Stimulated activated CD4-positive, alpha-beta T cell treated with anti-CD3 and anti-CD28 coated beads, Interleukin-4, amount 100 ng/mL, for 24 hours (primary cell): ENCODE results near the gene MAP4K3.
"Not testable (repeated sequence)": the region's sequence is repeated elsewhere in the genome, so short reads cannot be mapped to it uniquely, and the experiment has no call there.

Experiments
- DNase-seq: peaks from one replicate; pipeline ENCODE4 v3.0.0-alpha.2; 2020

MAP4K3 gene

GRCh38 chr2:39407516-39408296 is 29.4 kb downstream of the MAP4K3 start:
- no peak for DNase-seq

GRCh38 chr2:39405364-39405763 is 31.7 kb downstream of the MAP4K3 start:
- DNase-seq: no peak

GRCh38 chr2:39403311-39403710 is 33.8 kb downstream of the MAP4K3 start:
- DNase-seq: no peak

GRCh38 chr2:39401319-39401718 is 35.8 kb downstream of the MAP4K3 start:
- DNase-seq: no peak

- no peak for DNase-seq
Observed at GRCh38 chr2:39399570-39399969, 37.5 kb downstream of the MAP4K3 start.

GRCh38 chr2:39395313-39395712 is 41.8 kb downstream of the MAP4K3 start:
- DNase-seq: no peak

GRCh38 chr2:39394516-39394961 is 42.5 kb downstream of the MAP4K3 start:
- no peak for DNase-seq

GRCh38 chr2:39392672-39393071 is 44.4 kb downstream of the MAP4K3 start:
- no peak for DNase-seq

- no peak for DNase-seq
Observed at GRCh38 chr2:39390216-39390615, 46.9 kb downstream of the MAP4K3 start.

GRCh38 chr2:39386064-39386463 is 51.0 kb downstream of the MAP4K3 start:
- DNase-seq: no peak

GRCh38 chr2:39385172-39385571 is 51.9 kb downstream of the MAP4K3 start:
- DNase-seq: no peak

- DNase-seq: not testable (repeated sequence)
Observed at GRCh38 chr2:39384071-39384470, 53.0 kb downstream of the MAP4K3 start.

GRCh38 chr2:39383146-39383545 is 53.9 kb downstream of the MAP4K3 start:
- DNase-seq: no peak

- DNase-seq: no peak
Observed at GRCh38 chr2:39381653-39382052, 55.4 kb downstream of the MAP4K3 start.

GRCh38 chr2:39380525-39381150 is 56.4 kb downstream of the MAP4K3 start:
- DNase-seq: no peak

GRCh38 chr2:39379643-39380524 is 57.2 kb downstream of the MAP4K3 start:
- DNase-seq: no peak

GRCh38 chr2:39378968-39379367 is 58.1 kb downstream of the MAP4K3 start:
- no peak for DNase-seq

GRCh38 chr2:39377226-39377939 is 59.7 kb downstream of the MAP4K3 start:
- DNase-seq: peak; percentile 35

- no peak for DNase-seq
Observed at GRCh38 chr2:39375917-39376316, 61.2 kb downstream of the MAP4K3 start.

GRCh38 chr2:39373181-39373802 is 63.8 kb downstream of the MAP4K3 start:
- DNase-seq: no peak

- no peak for DNase-seq
Observed at GRCh38 chr2:39370101-39370500, 67.0 kb downstream of the MAP4K3 start.

GRCh38 chr2:39368846-39369245 is 68.2 kb downstream of the MAP4K3 start:
- no peak for DNase-seq
